ENCODE results near the gene GPRIN1.

Gene GPRIN1

DNA sequence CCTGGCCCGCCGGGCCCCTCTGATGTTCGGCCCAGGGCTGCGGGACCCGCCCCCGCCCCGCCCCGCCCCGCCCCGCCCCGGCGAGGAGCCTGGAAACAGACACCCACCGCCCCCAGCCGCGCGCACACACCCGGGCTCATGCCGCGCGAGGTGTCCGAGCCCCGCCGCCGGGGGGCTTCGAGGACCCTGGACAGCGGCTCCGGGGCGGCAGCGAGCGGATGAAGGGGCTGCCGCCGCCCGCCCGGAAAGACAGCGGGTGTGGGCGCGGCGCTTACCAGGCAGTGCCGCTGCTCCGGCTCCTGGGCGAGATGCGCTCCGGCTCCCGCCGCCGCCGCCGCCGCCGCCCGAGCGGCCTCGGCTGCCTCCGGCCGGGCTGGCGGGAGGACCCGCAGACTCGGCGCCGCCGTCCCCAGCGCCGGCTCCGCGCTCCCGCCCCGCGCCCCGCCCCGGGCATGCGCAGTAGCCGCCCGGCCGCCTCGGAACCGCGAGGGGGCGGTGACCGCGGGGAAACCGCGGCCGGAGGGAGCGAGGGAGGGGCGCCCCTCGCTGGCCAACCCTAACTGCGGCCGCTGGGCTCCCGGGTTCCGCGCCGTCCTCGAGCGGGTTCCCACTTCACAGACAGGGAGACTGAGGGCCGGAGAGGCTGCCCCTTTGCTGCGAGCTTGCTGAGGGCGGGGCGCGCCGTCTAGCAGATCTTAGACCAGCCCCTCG is at the start of gene GPRIN1:
GPRIN1 (minus strand) TSS at position 433 of the 711 bp plus-strand sequence. CDS start 10,322 bp downstream, outside the sequence.
- peak; percentile 41 for DNase-seq (ENCODE audit: low read depth)

DNA sequence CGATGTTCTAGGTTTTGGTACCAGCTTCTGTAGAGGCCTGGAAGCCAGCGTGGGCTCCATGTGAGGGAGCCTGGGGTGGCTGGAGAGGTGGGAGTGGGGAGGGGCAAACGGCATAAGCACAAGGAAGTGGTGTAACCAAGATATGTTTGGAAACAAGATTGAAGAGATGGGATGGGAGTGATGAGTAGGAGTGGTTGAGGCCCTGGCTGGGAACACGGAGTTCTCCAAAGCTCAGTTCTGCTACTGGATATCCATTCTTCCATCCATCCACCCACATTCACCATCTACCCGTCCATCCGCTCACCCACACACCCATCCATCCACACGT is 49.5 kb upstream of the GPRIN1 start:
- no peak for DNase-seq (ENCODE audit: low read depth)

- no peak for DNase-seq (ENCODE audit: low read depth)
Observed at GRCh38 chr5:176658817-176659511, 49.0 kb upstream of the GPRIN1 start.

DNA sequence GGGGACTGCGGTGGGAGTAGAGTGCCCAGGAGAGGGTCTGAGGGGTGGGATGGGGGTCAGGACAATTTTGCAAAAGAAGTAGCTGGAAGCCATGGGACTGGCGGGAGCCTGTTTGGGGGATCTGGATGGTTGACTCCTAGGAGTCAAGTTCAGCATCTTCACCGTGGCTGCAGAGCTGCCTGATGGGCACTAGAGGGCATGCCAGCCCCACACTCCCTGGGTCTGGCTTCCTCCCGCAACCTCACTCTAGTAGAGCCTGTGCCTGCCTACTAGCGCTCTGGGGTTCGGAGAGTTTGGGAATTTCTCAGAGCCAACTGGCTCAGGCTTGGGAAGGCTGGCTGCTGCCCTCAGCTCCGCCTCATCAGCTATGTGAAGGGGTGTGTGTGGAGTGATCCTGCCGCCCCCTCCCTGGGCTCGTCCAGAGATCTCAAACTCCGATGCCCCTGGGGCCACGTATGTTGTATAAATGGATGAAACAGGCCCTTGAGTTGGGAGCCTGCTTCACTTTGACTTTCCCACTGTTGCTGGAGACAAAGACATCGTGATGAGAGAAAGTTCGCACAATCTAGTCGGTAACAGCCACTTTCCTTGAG is 48.1 kb upstream of the GPRIN1 start:
- DNase-seq (ENCODE audit: low read depth) = peak; percentile 38

DNA sequence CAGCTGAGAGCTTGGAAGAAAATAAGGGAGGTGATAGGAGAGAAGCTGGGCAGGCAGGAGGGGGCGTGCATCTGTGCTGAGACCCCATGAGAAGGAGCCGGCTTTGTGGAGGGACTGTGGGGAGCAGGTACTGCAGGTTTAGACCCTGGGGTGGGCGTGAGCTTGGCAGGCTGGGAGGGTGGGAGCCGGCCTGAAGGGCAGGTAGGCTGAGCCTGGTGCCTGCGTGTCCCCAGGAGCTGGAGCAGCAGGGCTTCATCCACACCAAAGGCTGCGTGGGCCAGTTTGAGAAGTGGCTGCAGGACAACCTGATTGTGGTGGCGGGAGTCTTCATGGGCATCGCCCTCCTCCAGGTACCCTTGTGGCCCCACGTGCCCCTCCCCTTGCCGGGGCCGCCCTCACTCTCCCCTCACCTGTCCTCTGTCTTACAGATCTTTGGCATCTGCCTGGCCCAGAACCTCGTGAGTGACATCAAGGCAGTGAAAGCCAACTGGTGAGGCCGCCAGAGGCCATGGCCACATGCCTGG is 46.6 kb upstream of the GPRIN1 start:
- DNase-seq (ENCODE audit: low read depth) = no peak

DNA sequence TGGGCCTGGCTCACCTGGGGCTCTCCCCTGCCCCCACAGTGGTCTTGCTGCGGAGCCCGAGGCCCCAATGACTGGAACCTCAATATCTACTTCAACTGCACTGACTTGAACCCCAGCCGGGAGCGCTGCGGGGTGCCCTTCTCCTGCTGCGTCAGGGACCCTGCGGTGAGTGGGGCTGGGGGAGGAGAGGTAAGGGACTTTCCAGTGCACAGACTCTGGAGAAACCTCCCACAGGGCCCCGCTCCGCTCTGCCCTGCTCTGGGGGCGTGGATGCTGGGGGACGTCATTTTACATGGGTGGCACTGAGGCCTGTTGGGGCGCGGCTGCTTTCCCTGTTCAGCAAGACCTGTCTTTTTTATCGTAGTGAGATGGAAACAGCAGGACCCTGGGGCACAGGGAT is 44.9 kb upstream of the GPRIN1 start:
- no peak for DNase-seq (ENCODE audit: low read depth)

DNA sequence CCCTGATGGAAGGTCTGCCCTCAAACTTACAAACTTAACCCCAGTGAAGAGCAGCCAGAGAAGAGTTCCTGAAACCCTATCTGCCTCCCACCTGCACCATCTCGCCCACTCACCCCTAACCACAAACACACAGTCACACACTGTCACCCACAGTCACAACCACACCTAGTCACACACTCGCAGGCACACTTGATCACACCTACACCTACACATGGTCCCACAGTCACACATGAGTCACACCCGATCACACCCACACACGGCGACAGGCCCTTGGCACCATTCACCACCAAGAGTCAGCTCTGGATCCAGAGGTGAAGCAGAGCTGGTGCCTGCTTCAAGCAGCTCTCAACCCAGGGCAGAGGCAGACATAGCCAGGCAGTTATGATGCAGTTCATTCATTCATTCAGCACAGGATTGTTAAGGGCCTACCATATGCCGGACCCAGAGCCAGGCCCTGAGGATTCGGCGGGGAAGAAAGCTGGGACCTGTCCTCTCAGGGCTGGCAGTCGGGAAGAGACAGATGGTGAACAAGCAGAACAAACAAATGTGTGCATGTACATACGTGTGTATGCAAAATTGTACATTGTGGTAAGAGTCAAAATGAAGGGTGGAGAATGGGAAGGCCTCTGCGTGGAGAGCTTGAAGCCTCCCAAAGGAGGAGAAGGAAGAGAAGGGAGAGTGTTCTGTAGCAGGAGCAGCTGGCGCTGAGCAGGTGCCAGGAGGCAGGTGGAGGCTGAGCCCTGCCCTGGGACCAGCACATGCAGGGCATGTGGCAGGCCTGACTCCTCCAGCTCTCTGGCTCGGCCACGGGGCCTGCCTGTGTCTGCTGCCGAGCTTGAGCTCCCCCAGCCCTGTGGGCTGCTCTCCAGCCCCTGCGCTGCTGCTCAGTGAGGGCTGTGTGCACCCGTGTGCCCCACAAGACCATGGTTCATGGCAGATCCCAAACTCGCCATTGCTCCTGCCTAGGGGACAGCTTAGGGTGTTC is 43.7 kb upstream of the GPRIN1 start:
- DNase-seq (ENCODE audit: low read depth) = no peak

GRCh38 chr5:176652136-176652535 is 42.2 kb upstream of the GPRIN1 start:
- DNase-seq (ENCODE audit: low read depth) = no peak

DNA sequence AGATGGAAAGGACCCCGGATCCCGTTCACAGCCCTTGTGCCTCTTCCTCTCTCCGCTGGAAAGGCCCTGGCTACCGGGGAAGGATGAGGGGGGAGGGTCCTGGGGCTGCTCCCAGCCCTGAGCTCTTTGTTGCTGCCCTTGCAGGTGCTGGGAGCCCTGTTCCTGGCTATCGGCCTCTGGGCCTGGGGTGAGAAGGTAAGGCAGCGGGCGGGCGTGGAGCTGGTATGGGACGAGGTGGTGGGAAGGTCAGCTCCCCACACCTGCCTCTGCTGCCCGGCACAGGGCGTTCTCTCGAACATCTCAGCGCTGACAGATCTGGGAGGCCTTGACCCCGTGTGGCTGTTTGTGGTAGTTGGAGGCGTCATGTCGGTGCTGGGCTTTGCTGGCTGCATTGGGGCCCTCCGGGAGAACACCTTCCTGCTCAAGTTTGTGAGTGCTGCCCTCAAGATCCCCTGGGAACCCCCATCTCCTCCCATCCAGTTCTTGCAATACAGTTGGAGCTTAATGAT is 41.6 kb upstream of the GPRIN1 start:
- DNase-seq (ENCODE audit: low read depth) = no peak

DNA sequence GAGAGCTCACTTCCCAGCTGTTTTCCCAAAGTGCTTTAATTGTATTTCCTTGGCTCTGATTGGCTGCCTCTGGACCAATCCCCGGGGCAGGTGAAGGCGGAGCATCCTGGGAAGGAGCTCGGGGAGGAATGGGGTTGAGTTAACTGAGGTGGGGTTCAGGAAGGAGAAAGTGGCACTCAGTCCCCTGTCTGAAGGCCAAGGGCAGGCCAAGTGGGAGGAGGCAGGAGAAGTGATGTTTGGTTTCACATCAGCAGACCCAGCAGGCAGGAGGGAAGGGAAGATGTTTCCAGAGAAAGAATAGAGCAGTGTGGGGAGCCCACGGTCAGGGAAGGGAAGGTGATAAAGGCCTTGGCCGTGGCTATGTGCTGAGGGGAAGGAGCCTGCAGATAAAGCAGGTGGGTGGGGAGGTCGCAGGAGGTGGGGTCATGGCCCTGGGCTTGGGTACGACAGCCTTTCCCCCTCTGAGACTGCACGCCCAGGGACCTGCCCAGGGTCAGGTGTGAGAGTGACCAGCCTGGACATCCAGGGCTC is 40.5 kb upstream of the GPRIN1 start:
- no peak for DNase-seq (ENCODE audit: low read depth)

DNA sequence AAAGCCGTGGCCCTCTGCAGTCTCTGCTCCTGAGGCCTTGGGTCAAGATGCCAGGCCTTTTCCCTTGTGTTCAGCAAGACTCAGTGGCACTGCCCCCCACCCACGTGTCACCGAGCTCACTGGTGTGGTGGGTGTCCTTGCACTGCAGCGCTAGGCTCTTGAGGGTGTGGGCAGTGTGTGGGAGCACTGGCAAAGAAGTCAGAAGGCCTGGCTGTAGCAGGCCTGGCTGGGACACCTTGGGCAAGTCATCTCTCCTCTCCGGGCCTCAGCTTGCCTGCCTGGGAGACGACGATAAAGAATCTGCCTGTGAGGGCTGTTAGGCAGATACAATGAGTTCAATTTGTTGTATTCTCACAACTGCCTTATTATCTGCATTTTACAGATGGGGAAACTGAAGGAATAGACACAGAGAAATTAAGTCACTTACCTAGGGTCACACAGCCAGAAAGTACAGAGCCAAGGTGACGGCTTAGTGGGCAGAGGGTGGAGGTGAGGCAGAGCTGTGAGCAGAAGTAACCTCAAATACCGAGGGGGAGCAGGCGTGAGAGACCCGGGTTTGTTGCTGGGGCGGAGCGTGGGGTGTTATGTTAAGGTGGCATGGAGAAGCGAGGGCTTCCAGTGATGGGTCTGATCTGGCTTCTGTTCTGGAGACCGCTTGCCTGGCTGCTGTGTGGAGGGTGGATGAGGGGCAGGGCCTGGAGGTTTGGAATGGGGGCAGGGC is 38.7 kb upstream of the GPRIN1 start:
- no peak for DNase-seq (ENCODE audit: low read depth)

DNA sequence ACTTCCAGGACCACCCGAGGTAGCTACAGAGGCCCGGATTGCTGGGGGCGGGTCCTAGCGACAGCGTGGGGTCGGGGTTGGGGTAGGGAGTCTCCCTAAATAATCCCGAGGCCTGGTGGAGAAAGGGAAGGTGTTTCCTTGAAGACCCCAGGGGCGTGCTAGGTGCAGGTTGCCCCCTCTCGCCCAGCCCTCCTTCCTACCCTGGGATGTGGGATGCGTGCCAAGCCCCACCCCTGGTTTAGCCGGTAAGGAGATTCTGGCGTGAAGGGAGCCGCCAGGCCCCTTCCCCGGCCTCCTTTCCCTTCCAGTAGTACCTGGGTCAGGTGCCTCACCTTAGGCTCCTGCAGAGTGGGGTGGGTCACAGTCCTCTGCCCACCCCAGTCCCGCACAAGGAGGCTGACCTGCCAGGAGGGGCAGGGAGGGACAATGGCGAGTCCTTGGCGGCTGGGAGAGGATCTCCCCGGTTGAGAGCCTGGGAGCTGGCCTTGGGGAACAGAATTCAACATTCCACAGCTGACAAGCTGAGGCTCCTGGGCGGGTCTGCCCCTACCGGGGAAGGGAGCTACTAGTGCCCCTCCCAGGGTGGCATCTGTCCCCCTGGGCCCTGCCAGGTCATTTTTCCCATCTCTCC is 38.0 kb upstream of the GPRIN1 start:
- no peak for DNase-seq (ENCODE audit: low read depth)

DNA sequence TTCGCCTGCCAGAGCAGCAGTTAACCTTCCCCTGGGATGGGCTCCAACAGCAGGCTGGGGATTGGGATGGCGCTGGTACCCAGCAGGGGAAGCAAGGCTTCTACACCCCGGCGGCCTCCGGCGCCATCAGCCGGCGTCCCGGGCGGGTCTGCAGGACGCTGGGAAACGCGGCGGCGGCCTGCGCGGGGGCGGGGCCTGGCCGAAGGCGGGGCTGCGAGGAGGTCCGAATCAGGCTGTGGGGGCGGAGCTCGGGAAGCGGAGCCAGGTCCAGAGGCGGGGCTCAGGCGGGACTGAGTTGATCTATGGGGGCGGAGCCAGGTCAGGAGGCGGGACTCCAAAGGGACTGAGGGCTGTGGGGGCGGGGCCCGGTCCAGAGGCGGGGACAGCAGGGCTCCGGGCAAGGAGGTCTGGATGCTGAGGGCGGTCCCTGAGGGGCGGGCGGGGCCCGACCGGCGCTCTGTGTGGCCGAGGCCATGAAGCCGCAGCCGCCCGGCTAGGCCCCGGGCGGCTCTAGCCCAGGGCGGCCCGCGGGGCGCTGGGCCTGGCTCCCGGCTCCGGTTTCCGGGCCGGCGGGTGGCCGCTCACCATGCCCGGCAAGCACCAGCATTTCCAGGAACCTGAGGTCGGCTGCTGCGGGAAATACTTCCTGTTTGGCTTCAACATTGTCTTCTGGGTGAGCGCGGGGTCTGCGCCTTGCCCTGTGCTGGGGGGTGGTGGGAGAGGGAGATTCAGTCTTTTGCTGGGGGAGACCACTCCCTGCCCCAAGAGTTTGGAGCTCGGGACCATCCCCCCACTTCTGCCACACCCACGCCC is 37.3 kb upstream of the GPRIN1 start, which contains the start of gene TSPAN17:
TSPAN17 (plus strand) TSS at position 455 of the 813 bp plus-strand sequence; CDS start at position 587, 132 bp downstream.
- DNase-seq (ENCODE audit: low read depth) = peak; percentile 96

DNA sequence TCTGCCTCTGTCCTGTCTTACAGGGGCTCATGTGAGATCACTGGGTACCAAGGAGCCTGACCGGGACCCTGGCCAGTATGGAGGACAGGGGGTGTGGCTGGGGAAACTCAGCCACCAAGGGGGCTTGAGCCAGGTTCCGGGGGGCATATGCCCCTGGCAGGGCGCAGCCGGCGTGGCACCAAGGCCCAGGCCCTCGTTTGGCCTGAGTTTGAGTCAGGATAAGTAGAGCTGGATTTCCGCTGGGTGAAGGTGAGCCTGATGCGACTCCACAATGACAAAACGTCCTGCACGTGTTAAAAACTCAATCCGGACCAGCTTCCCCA is 36.7 kb upstream of the GPRIN1 start:
- DNase-seq (ENCODE audit: low read depth) = no peak

- DNase-seq (ENCODE audit: low read depth) = no peak
Observed at GRCh38 chr5:176646049-176646706, 36.2 kb upstream of the GPRIN1 start.

GRCh38 chr5:176644878-176645670 is 35.1 kb upstream of the GPRIN1 start:
- no peak for DNase-seq (ENCODE audit: low read depth)

- no peak for DNase-seq (ENCODE audit: low read depth)
Observed at GRCh38 chr5:176644294-176644693, 34.3 kb upstream of the GPRIN1 start.

Measured in activated T-helper 1 cell treated with Interleukin-2 at 50 U/mL for 16 hours (primary cell).